SIG-M5 treated with dmso at 0.1 percent for 504 hours (cell line): ENCODE measurements around the gene SREK1IP1.
"Not testable (repeated sequence)": the region's sequence is repeated elsewhere in the genome, so short reads cannot be mapped to it uniquely, and the experiment has no call there.

Experiments used
- DNase-seq: peaks from one replicate; lab custom pipeline; 2025; ENCODE audit not compliant: unreplicated experiment; lab: John Stamatoyannopoulos, UW

SREK1IP1 gene

DNA sequence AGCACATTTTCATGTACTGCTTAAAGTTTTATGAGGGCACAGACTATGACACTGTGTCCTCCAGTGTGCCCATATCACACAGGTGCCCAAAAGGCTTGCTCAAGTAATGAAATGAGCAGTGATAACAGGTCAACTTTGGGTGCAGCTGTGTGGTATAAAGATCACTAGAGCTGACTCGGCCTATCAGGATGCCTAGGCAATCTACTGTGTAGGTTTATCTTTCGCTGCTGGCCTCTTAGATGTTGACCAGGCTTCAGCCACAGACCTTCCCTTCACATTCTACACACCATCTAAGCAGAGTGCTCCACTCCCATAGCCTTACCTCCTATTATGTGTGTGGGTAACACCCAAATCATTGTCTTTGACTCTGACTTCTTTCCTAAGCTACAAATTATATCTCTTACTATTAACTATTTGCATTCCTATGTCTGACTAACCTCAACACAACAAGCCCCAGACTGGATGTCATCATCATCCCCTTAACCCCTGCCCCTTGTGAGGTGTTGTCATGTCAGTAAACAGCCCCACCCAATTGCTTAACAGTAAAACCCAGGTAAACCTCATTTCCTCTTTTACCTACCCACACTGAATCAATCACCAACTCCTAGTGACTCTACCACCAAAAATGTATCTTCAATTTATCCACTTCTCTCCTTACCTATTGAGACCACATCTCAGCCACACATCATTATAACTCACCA, 2.5 kb downstream of the SREK1IP1 start:
- no peak for DNase-seq

DNA sequence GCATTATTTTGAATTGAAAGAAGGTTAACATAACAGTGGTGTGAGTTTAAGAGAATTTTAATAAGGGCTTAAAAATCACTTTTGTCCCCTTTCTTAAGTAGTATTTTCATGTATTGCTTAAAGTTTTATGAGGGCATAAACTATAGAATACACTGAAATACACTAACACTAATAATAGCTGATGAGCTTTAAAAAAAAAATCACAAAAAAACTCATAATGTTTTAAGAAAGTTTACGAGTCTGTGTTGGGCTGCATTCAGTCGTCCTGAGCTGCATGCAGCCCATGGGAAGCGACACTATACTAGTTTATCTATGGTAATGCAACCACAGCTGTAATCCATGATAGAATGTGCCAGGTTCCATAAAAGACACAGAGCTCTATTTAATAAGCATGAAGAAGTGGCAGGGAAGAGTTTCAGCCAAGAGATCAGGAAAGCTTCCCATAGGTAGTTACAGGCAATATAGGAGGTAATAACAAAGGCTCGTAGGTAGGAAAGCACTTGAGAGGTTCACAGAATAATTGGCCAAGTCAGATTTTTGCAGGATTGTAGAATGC, 4.5 kb downstream of the SREK1IP1 start:
- no peak for DNase-seq

DNA sequence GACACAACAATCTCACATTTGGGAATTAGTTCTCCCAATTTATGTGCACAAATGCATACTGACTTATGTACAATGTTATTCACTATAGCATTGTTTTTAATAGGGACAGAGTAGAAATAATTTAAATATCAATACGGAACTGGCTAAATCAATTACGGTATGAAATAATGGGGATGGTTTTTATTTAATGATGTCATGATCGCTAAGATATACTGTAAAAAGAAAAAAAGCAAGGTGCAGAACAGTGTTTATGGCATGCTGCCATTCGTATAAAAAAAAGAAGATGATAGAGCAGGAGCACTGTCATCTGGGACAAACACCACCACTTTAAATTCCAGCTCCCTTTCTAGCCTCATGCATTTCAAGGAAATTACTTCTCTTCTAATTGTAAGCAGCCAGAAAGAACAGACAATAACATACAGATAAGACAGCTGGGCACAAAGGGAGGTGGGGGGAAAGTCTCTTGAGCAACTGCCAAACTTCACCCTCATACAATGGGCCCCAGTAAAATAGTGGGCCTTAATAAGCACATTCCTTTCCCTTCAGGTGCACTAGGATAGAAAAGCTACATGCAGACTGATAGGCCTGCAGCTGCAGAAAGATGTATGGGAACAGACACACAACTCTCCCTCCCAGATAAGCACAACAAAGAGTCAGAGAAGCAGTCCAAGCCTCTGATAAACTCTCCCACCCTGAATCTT, 8.4 kb downstream of the SREK1IP1 start:
- DNase-seq, result no peak

DNA sequence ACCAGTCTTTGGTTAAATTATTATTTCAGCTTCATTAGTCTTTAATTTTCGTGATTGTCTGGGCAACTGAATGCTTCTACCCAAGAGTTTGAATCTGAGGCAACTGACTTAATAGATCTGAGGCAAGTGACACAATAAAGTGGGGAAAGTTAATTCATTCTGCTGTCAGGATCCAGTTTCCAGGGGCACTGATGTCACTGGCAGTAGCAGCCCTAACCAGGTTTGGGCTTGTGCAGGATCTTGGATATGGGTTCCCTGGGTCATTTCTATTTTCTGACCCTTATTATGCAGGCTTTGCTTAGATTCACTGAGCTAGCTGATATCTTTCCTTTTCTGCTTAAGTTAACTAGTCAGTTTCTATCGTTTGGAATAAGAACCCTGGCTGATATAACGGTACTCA, 9.6 kb downstream of the SREK1IP1 start:
- DNase-seq, result no peak

DNA sequence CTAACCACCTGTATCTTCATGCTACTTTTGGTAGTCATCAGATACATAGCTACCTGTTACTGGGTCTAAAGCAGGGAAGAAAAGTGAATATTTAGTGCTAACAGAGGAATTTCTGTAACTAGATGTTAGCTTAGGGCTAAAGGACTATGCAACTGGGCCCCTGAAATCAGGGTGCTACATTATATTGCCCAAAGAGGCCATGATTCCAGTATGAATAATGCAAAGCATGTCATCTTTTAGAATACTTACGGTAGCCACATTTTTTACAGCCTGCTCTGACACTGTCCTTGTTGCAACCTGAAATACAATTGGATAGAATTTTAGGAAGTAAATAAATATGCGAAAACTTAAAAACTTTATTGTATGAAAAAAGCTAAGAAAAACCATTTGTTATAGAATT, 14.4 kb downstream of the SREK1IP1 start:
- no peak for DNase-seq

DNA sequence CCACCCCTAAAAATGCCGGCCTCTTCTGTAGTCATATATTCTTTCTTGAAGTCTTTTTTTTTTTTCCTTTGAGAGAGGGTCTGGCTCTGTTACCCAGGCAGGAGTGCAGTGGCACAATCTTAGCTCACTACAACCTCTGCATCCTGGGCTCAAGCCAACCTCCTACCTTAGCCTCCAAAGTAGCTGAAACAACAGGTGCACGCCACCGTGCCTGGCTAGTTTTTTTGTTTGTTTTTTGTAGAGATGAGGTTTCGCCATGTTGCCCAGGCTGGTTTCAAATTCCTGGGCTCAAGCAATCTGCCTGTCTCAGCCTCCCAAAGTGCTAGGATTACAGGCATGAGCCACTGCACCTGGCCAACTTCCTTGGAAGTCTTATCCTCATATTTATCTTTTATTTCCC, 19.1 kb downstream of the SREK1IP1 start:
- DNase-seq, result no peak

DNA sequence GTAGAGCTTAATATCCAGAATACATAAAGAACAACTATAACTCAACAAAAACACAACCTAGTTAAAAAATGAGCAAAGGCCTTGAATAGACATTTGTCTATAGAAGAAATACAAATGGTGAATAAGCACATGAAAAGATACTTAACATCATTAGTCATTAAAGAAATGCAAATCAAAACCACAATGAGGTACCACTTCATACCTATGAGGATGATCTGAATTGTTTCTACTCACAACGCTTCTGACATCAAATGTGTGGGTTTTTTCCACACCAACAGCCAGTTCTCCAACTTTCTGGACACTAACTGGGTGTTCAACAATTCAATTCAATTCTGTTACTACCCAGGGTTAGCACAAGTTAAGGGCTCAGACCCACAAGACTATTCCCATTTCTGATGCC, 22.0 kb downstream of the SREK1IP1 start:
- no peak for DNase-seq

DNA sequence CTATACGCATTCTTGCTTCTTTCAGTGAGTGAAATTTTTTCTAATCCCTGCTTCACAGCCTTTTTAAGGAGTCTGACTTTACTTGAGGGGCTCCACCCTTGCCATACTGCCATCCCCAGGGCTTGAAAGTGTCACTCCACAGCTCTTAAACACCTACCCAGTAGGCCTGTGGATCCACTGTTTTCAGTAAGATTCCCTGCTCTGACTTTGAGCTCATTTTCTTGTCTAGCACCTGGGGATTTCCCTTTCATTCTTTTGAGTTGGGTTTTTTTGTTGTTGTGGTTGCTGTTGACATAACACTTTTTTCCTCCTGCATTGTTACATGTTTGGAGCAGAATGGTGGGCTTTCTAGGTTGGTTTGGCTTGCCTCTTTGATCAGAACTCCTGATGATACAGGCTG, 23.6 kb downstream of the SREK1IP1 start:
- DNase-seq, result no peak

DNA sequence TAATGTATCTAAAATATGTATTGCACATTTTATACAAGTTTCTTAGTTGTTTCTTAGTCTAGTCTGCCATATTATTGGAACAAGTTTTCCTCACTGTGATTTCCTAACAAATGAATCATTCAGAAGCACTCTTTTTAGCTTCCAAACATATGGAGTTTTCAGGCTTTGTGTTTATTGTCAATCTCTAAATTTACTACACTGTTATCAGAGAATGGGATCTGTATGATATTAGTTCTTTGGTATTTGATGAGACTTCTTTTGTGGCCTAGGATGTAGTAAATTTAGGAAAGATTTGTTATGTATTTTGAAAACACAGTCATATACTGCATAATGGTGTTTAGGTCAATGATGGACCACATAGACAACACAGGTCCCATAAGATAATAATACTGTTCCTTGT, 25.7 kb downstream of the SREK1IP1 start:
- DNase-seq, result no peak

DNA sequence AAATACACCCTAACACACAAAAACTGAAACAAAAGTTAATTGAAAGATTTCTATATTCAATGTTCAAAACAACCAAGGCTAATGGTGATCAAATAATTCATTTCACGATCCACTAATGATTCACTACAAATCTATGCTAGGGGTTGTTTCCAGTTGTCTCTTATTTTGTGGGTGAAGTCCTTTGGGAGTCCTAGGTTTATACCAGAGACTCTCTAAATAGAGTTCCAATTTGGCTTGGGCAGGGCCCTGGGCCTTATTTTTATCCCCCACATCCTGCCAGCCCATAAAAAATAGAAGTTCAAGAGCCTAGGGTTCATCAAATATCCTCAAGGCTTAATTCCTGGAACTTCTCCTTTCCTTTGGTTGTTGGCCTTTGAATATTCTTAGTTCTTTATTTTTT, 26.1 kb downstream of the SREK1IP1 start:
- no peak for DNase-seq

DNA sequence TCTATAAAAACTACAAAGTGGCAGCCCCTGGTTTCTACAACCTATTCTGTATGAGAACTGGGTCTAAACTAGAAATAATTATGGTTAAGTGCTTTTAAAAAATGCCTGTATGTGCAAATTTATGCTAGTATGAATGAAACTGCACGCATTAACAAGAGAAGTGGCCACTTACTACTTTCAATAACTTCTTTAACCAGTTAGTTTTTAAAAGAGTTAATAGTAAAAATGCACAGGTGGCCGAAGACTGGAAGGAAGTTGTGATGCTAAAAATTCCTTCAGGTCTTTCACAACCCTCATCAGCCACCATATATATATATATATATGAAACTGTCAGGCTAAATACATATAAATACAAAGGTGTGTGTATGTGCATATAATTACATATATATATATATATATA, 41.3 kb downstream of the SREK1IP1 start:
- no peak for DNase-seq

DNA sequence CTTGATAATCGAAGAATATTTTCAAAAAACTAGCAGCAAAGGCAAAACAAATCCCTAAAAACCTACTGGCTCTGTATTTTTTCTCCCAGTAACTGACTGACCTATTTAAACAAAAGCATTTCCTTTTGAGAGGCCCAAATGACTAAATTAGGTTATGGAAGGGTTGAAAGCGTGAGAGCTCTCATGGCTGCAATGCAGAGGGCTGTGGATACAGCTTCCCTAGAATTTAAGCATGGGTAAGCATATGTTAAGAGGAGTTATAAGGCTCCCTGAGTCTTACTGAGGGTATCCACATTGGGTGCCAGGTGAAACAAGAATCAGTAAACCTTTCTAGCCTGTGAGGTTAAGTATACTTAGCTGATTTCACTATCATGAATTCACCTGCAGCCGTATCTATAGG, 45.9 kb downstream of the SREK1IP1 start:
- DNase-seq, result no peak

DNA sequence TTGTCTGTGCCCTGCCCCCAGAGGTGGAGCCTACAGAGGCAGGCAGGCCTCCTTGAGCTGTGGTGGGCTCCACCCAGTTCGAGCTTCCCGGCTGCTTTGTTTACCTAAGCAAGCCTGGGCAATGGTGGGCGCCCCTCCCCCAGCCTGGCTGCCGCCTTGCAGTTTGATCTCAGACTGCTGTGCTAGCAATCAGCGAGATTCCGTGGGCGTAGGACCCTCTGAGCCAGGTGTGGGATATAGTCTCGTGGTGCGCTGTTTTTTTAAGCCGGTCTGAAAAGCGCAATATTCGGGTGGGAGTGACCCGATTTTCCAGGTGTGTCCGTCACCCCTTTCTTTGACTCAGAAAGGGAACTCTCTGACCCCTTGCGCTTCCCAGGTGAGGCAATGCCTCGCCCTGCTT, 54.0 kb downstream of the SREK1IP1 start:
- not testable (repeated sequence) for DNase-seq

DNA sequence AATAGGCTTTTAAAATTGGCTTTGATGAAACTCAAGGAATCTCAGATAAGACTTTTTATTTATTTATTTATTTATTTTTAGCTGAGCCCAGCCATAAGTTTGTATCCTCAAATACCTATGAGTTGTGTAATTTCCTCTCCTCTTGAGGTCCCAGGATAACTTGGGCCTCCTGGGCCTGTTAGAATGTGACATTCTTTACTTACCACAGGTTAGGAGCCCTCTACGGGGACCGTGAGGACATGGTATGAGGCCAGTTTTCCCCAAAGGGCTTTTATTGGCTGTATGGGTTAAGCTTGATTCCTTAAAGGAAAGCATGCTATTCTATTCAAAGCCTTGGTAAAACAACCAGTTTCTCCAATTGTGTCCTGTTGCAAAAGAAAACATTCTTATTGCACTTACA, 61.3 kb downstream of the SREK1IP1 start:
- DNase-seq, result no peak

DNA sequence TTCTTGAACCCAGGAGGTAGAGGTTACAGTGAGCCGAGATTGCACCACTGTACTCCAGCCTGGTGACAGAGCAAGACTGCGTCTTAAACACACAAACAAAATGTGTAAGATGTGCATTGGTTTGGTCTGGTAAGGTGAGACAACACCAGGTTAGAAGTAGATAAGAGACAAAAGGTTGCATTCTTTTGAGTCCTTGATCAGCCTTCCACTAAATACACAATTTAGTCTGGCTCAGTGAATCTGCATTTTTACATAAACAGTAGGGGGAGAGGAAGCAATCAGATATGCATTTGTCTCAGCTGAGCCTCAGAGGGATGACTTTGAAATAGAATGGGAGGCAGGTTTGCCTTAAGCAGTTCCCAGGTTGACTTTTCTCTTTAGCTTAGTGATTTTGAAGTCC, 62.4 kb downstream of the SREK1IP1 start:
- DNase-seq, result not testable (repeated sequence)

DNA sequence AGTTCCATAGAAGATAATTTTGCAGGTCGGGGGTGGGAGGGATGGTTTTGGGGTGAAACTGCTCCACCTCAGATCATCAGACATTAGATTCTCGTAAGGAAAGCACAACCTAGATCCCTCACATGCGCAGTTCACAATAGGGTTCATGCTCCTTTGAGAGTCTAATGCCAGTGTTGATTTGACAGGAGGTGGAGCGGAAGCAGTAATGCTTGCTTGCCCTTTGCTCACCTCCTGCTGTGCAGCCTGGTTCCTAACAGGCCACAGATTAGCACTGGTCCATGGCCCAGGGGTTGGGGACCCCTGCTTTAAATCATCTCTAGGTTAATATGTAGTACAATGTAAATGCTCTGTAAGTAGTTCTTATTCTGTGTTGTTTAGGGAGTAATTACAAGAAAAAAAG, 67.7 kb downstream of the SREK1IP1 start:
- DNase-seq, result no peak

DNA sequence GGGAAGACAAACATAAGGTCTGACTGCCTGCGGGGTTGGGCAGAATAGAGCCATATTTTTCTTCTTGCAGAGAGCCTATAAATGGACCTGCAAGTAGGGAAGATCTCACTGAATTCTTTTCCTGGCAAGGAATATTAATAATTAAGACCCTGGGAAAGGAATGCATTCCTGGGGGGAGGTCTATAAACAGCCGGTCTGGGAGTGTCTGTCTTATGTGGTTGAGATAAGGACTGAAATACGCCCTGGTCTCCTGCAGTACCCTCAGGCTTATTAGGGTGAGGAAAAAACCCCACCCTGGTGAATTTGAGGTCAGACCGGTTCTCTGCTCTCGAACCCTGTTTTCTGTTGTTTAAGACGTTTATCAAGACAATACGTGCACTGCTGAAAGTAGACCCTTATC, 72.1 kb downstream of the SREK1IP1 start:
- not testable (repeated sequence) for DNase-seq

DNA sequence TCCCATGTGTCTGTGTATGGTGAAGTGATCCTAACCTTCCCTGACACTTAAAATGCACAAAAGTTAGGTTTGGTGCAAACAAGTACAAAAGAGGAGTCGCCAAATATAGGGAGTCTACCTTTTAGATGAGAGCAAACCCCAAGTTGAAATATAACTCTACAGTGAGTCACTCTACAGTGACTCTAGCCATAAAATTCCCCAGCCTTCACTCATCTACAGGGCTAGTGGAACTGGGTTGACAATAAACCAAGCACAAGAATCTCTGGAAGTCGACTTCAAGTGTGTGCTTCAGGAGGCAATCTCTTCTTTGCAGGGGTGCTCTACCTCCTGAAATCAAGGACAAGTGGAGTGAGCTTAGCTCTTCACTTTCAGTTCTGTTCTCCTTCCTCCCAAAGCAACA, 74.9 kb downstream of the SREK1IP1 start:
- DNase-seq, result no peak

DNA sequence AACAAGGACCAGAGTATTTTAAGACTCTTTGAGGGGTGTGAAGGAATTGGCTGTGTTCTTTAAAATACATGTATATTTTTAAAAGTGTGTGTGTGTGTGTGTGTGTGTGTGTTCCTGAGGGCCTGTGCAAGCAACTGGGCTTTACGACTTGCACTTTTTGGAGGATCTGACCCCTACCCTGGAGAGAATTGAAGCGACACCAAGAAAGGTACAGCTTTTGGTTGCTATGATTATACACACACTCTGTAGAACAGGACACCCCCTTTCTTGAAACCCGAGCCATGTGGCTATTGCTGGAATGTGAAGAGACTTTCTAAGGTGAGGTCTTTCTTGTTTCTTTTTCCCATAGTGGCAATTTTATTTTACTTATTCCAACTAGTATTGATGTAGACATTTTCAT, 77.2 kb downstream of the SREK1IP1 start:
- no peak for DNase-seq

DNA sequence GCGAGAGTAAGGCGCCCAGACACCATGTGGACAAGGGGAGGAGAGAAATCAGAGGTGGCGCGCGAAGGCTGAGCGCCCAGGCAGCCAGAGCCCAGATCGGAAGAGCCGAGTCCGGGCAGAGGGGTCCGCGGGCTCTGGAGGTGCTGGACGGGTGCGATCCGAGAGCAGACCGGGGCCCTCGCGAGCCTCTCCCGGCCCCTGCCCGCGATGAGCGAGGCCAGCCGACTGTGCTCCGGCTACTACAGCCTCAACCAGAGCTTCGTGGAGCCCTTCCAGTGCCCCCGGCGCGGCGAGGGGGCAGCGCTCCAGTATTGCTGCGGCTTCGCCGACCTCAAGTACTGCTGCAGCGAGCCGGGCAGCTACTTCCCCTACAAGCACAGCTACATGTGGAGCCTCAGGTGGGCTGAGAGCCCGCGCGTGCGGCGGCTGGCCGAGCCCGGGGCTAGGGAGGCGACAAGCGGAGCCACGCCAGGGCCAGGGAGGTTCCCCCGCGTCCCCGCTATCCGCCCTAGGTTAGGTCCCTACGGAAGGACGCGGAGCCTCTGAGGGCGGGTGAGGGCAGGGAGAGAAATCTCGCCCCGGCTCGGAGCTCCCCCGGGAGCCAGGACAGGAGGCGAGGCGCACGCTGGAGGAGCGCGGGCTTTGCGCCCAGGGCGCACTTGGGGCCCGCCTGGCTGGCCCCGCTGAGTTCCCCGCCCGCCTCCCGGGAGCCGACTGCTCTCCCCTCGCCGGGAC, 77.9 kb downstream of the SREK1IP1 start, which contains the start of gene SHISAL2B:
Gene SHISAL2B (plus strand): TSS at position 87 of the 735 bp plus-strand sequence. CDS start 121 bp downstream, at position 208.
- DNase-seq, result no peak

DNA sequence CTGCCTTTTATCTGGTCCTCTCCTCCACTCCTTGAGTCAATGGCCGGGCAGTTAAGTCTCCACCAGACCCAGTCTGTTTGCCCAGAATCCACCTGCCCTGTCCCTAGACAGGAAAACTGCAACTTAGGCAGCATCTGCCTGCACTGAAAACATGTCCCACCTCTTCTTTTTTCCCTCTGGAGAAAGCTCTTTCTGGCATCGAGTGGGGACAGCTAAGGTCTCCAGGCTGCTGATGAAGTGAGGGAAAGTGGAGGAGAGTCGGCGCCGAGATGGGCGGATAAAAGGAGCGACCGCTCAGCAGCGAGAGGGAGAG, 78.4 kb downstream of the SREK1IP1 start:
- no peak for DNase-seq

DNA sequence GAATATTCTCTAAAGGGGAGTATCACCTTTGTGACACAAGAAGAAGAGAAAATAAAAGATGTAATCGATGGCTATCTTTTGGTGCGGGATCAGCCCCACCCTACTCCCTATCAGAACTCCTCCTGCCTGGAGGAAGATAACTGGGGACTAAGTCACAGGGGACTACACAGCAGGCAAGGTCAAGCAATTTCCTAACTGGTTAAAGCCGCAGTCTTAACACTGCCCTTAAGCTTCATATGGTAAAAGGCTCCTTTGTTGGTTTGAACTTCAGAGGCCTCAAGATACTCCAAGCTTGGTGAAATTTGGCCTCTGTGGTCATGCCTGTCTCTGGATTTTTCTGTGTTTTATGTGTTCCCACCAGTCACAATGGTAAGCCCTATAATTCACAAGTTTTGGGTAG, 79.5 kb downstream of the SREK1IP1 start:
- no peak for DNase-seq
